ENCODE measurements around the gene ZCCHC8.
A peak's percentile ranks its signal among the peaks of the same experiment; 100 is the strongest.
"Not testable (repeated sequence)": the region's sequence is repeated elsewhere in the genome, so short reads cannot be mapped to it uniquely, and the experiment has no call there.

Gene ZCCHC8

GRCh38 chr12:122506393-122506938 lies 5.7 kb upstream of the ZCCHC8 start:
- no peak for DNase-seq

- DNase-seq = no peak
These were observed 4.8 kb upstream of the ZCCHC8 start for GRCh38 chr12:122505419-122506051.

- DNase-seq = no peak
These were observed 3.3 kb upstream of the ZCCHC8 start for GRCh38 chr12:122503783-122504590.

GRCh38 chr12:122503147-122503751 lies 2.5 kb upstream of the ZCCHC8 start:
- DNase-seq = no peak

GRCh38 chr12:122501489-122501989 lies 807 bp upstream of the ZCCHC8 start:
- DNase-seq = no peak

GRCh38 chr12:122499991-122500684 lies 594 bp downstream of the ZCCHC8 start:
- DNase-seq = peak; percentile 56

GRCh38 chr12:122495258-122495657 lies 5.5 kb downstream of the ZCCHC8 start:
- DNase-seq = no peak

- DNase-seq = not testable (repeated sequence)
These were observed 7.5 kb downstream of the ZCCHC8 start for GRCh38 chr12:122493222-122493621.

- DNase-seq = no peak
These were observed 8.7 kb downstream of the ZCCHC8 start for GRCh38 chr12:122491991-122492390.

- DNase-seq = no peak
These were observed 11.7 kb downstream of the ZCCHC8 start for GRCh38 chr12:122489038-122489437.

- DNase-seq = not testable (repeated sequence)
These were observed 12.9 kb downstream of the ZCCHC8 start for GRCh38 chr12:122487807-122488206.

- DNase-seq = no peak
These were observed 13.8 kb downstream of the ZCCHC8 start for GRCh38 chr12:122486805-122487426.

- not testable (repeated sequence) for DNase-seq
These were observed 14.4 kb downstream of the ZCCHC8 start for GRCh38 chr12:122486360-122486759.

GRCh38 chr12:122484385-122484784 lies 16.3 kb downstream of the ZCCHC8 start:
- DNase-seq = not testable (repeated sequence)

- no peak for DNase-seq
These were observed 16.8 kb downstream of the ZCCHC8 start for GRCh38 chr12:122483969-122484368.

GRCh38 chr12:122481861-122482260 lies 18.9 kb downstream of the ZCCHC8 start:
- no peak for DNase-seq

- DNase-seq = no peak
These were observed 20.0 kb downstream of the ZCCHC8 start for GRCh38 chr12:122480753-122481152.

GRCh38 chr12:122474324-122474716 lies 26.4 kb downstream of the ZCCHC8 start:
- DNase-seq = no peak

- no peak for DNase-seq
These were observed 27.0 kb downstream of the ZCCHC8 start for GRCh38 chr12:122473543-122474323.

GRCh38 chr12:122471324-122472226 lies 29.2 kb downstream of the ZCCHC8 start:
- DNase-seq = peak; percentile 76

Data from CD4-positive, alpha-beta T cell treated with Interleukin-10 for 1 hour (primary cell).